Naive thymus-derived CD4-positive, alpha-beta T cell (primary cell): ENCODE results near the gene SIPA1L3. TPM values are rescaled to one million over a fixed set of nuclear protein-coding genes. Genes with fewer than 3 reads are reported as not detected.
A peak's percentile ranks its signal among the peaks of the same experiment; 100 is the strongest.

Experiments used
- ATAC-seq: fragments of 150-1000 bp; cut with Tn5 transposase; 2 replicates; pipeline ENCODE4 v1.10.0; 2021; ENCODE audit warnings: mild to moderate bottlenecking, moderate library complexity
- CTCF ChIA-PET: fragments of 350-600 bp; sonication (Branson Sonifier 250); formaldehyde crosslinking; loops from one replicate; lab custom pipeline; 2021; ENCODE audit warnings: antibody characterized with exemption; lab: Charles Lee
- POLR2A ChIA-PET: fragments of 350-600 bp; sonication (Branson Sonifier 250); formaldehyde crosslinking; loops from one replicate; lab custom pipeline; 2021; ENCODE audit warnings: antibody characterized with exemption, inconsistent platforms; lab: Charles Lee
- DNase-seq, 9 donors: peaks; one replicate each; pipeline versions ENCODE4 v3.0.0 to v3.0.0-alpha.2; 2020 to 2022; ENCODE audit warnings: mixed read lengths in 1 of 9
- H3K27ac ChIP-seq: one replicate; pipeline ENCODE4 v1.7.0; 2013; ENCODE audit warnings: mild to moderate bottlenecking, low read depth, low read length, moderate library complexity
- H3K27me3 ChIP-seq, 2 donors: one replicate each; pipeline ENCODE4 v1.7.0; 2013; ENCODE audit warnings: low read length in 2 of 2, mild to moderate bottlenecking in 2 of 2, moderate library complexity in 2 of 2; ENCODE audit not compliant: control insufficient read depth in 2 of 2, insufficient read depth in 2 of 2
- H3K36me3 ChIP-seq, 3 experiments: 1 replicate in 2 of 3; 2 replicates in 1 of 3; pipeline ENCODE4 v1.7.0; 2013; ENCODE audit warnings: low read length in 3 of 3, mild to moderate bottlenecking in 3 of 3, moderate library complexity in 1 of 3; ENCODE audit not compliant: insufficient read depth in 3 of 3, control insufficient read depth in 2 of 3
- H3K4me1 ChIP-seq, 2 donors: one replicate each; pipeline ENCODE4 v1.7.0; 2013; ENCODE audit warnings: low read length in 2 of 2, mild to moderate bottlenecking in 2 of 2, moderate library complexity in 1 of 2; ENCODE audit not compliant: control insufficient read depth in 2 of 2, insufficient read depth in 2 of 2
- H3K4me3 ChIP-seq: 2 replicates; pipeline ENCODE4 v1.7.0; 2013; ENCODE audit warnings: mild to moderate bottlenecking, low read length
- H3K9me3 ChIP-seq, 3 experiments: 1 replicate in 2 of 3; 2 replicates in 1 of 3; pipeline ENCODE4 v1.7.0; 2013; ENCODE audit warnings: low read length in 3 of 3; ENCODE audit not compliant: control insufficient read depth in 2 of 3
- H3K27ac Mint-ChIP-seq, 9 donors: one replicate each; pipeline ENCODE4 v1.8.0; 2020 to 2022; ENCODE audit warnings: mixed read lengths in 9 of 9, mild to moderate bottlenecking in 8 of 9, moderate library complexity in 5 of 9, inconsistent platforms in 2 of 9
- H3K27me3 Mint-ChIP-seq, 5 donors: one replicate each; pipeline ENCODE4 v1.8.0; 2021 to 2022; ENCODE audit warnings: mixed read lengths in 5 of 5, mild to moderate bottlenecking in 1 of 5
- H3K36me3 Mint-ChIP-seq, 5 donors: one replicate each; pipeline ENCODE4 v1.8.0; 2020 to 2022; ENCODE audit warnings: mixed read lengths in 5 of 5, mild to moderate bottlenecking in 3 of 5, inconsistent platforms in 1 of 5
- H3K4me1 Mint-ChIP-seq, 7 donors: one replicate each; pipeline ENCODE4 v1.8.0; 2020 to 2022; ENCODE audit warnings: mixed read lengths in 7 of 7, mild to moderate bottlenecking in 3 of 7, inconsistent platforms in 1 of 7
- H3K4me3 Mint-ChIP-seq, 10 donors: one replicate each; pipeline ENCODE4 v1.8.0; 2020 to 2022; ENCODE audit warnings: mild to moderate bottlenecking in 10 of 10, mixed read lengths in 10 of 10, moderate library complexity in 6 of 10, inconsistent platforms in 2 of 10
- H3K9me3 Mint-ChIP-seq, 11 donors: one replicate each; pipeline ENCODE4 v1.8.0; 2020 to 2022; ENCODE audit warnings: mixed read lengths in 11 of 11, mild to moderate bottlenecking in 4 of 11, inconsistent platforms in 1 of 11, moderate library complexity in 1 of 11
- intact Hi-C, 2 donors: fragments of 100-400 bp; cut with micrococcal nuclease; formaldehyde crosslinking; loops; one replicate each; pipeline ENCODE4 v1.15.1; 2023
- polyA plus RNA-seq, 2 donors: library from polyadenylated mRNA; unstranded; fragments of 300-500 nt; fragmentation: Illumina TruSeq; gene quantifications; one replicate each; pipeline ENCODE4 v1.2.3, GENCODE V29; 2021
- total RNA-seq, 6 experiments: library from RNA in 5 of 6; stranded (reverse) in 5 of 6; gene quantifications; 1 replicate in 5 of 6; 2 replicates in 1 of 6; pipeline ENCODE4 v1.2.3 and lab custom pipeline; 2021 to 2026

Gene SIPA1L3
- total and polyA plus RNA-seq, 7 experiments from 2014 or later, result 0.91 to 38.7 (median 22.5) TPM

GRCh38 chr19:37988758-37989635 lies 82.0 kb downstream of the SIPA1L3 start:
- Mint-ChIP-seq H3K27me3 (no peaks in the 10 kb centered on the region), H3K4me1 (peaks cover 0 to 32% (median 29%) of the 10 kb centered on the region in 7 donors), H3K36me3 (peaks cover 0 to 10% (median 1%) of the 10 kb centered on the region in 5 donors), H3K4me3 (peak overlapping the region in 1 of 10 donors; percentile 69), H3K27ac (peak overlapping the region in 5 of 9 donors; percentile 39 to 87 (median 79)), H3K9me3 (peaks cover 0 to 2% (median 0%) of the 10 kb centered on the region in 11 donors)
- ChIA-PET CTCF (interaction anchor here (0.7 kb wide), 1 partner anchor 225 kb away, joined by 3 read pairs; no protein-coding TSS in a partner anchor), POLR2A (no interaction called here)
- no peak for ATAC-seq
- no peak overlapping the region for H3K4me3 ChIP-seq
- H3K36me3 ChIP-seq, result no peaks in the 10 kb centered on the region
- no peak overlapping the region for H3K27ac ChIP-seq
- DNase-seq, result no peak
- intact Hi-C loops, result no loop called here
- peaks cover 0 to 4% of the 10 kb centered on the region in 2 donors for H3K4me1 ChIP-seq
- H3K9me3 ChIP-seq, result no peaks in the 10 kb centered on the region
- no peaks in the 10 kb centered on the region for H3K27me3 ChIP-seq

- ChIA-PET POLR2A (no interaction called here), CTCF (interaction anchor here (0.7 kb wide), 1 partner anchor 224 kb away, joined by 3 read pairs; no protein-coding TSS in a partner anchor)
- H3K4me3 ChIP-seq, result no peak overlapping the region
- Mint-ChIP-seq H3K4me1 (peaks cover 2 to 32% (median 25%) of the 10 kb centered on the region in 7 donors), H3K4me3 (no peak overlapping the region), H3K27ac (no peak overlapping the region), H3K9me3 (peaks cover 0 to 2% (median 0%) of the 10 kb centered on the region in 11 donors), H3K27me3 (no peaks in the 10 kb centered on the region), H3K36me3 (peaks cover 0 to 14% (median 8%) of the 10 kb centered on the region in 5 donors)
- intact Hi-C loops, result no loop called here
- no peak overlapping the region for H3K27ac ChIP-seq
- ATAC-seq, result no peak
- peaks cover 0 to 4% of the 10 kb centered on the region in 2 donors for H3K4me1 ChIP-seq
- no peaks in the 10 kb centered on the region for H3K9me3 ChIP-seq
- no peaks in the 10 kb centered on the region for H3K36me3 ChIP-seq
- H3K27me3 ChIP-seq, result no peaks in the 10 kb centered on the region
- no peak for DNase-seq
Observed at GRCh38 chr19:37989855-37990254, 82.8 kb downstream of the SIPA1L3 start.

- Histone ChIP-seq H3K4me3 (no peak overlapping the region), H3K27me3 (no peaks in the 10 kb centered on the region), H3K9me3 (no peaks in the 10 kb centered on the region), H3K4me1 (peaks cover 0 to 4% of the 10 kb centered on the region in 2 donors), H3K36me3 (no peaks in the 10 kb centered on the region), H3K27ac (no peak overlapping the region)
- no peak overlapping the region for H3K27ac Mint-ChIP-seq
- no peak for ATAC-seq
- peaks cover 0 to 19% (median 10%) of the 10 kb centered on the region in 5 donors for H3K36me3 Mint-ChIP-seq
- POLR2A ChIA-PET, result no interaction called here
- peaks cover 7 to 28% (median 20%) of the 10 kb centered on the region in 7 donors for H3K4me1 Mint-ChIP-seq
- no peak for DNase-seq
- no peaks in the 10 kb centered on the region for H3K27me3 Mint-ChIP-seq
- H3K4me3 Mint-ChIP-seq, result no peak overlapping the region
- intact Hi-C loops, result no loop called here
- CTCF ChIA-PET, result no interaction called here
- peaks cover 0 to 2% (median 0%) of the 10 kb centered on the region in 11 donors for H3K9me3 Mint-ChIP-seq
Observed at GRCh38 chr19:37990362-37990761, 83.4 kb downstream of the SIPA1L3 start.

- CTCF ChIA-PET, result no interaction called here
- no peaks in the 10 kb centered on the region for H3K36me3 ChIP-seq
- ATAC-seq, result no peak
- intact Hi-C loops, result no loop called here
- peaks cover 10 to 21% (median 12%) of the 10 kb centered on the region in 7 donors for H3K4me1 Mint-ChIP-seq
- H3K4me1 ChIP-seq, result no peaks in the 10 kb centered on the region
- no peaks in the 10 kb centered on the region for H3K9me3 ChIP-seq
- no peak overlapping the region for H3K4me3 Mint-ChIP-seq
- no peaks in the 10 kb centered on the region for H3K27me3 ChIP-seq
- no peak overlapping the region for H3K27ac Mint-ChIP-seq
- H3K9me3 Mint-ChIP-seq, result peaks cover 0 to 2% (median 0%) of the 10 kb centered on the region in 11 donors
- POLR2A ChIA-PET, result interaction anchor here (0.6 kb wide), 1 partner anchor 411 kb away, joined by 3 read pairs; the partner anchor contains the start of gene FAM98C
- H3K27ac ChIP-seq, result no peak overlapping the region
- no peak for DNase-seq
- H3K27me3 Mint-ChIP-seq, result no peaks in the 10 kb centered on the region
- peaks cover 0 to 21% (median 10%) of the 10 kb centered on the region in 5 donors for H3K36me3 Mint-ChIP-seq
- no peak overlapping the region for H3K4me3 ChIP-seq
Observed at GRCh38 chr19:37991176-37991835, 84.3 kb downstream of the SIPA1L3 start.

- H3K27me3 Mint-ChIP-seq, result no peaks in the 10 kb centered on the region
- Histone ChIP-seq H3K27me3 (no peaks in the 10 kb centered on the region), H3K4me3 (no peak overlapping the region), H3K27ac (no peak overlapping the region), H3K9me3 (no peaks in the 10 kb centered on the region), H3K36me3 (no peaks in the 10 kb centered on the region), H3K4me1 (no peaks in the 10 kb centered on the region)
- CTCF ChIA-PET, result no interaction called here
- peaks cover 0 to 21% (median 10%) of the 10 kb centered on the region in 5 donors for H3K36me3 Mint-ChIP-seq
- no peak for DNase-seq
- peaks cover 0 to 2% (median 0%) of the 10 kb centered on the region in 11 donors for H3K9me3 Mint-ChIP-seq
- no peak overlapping the region for H3K27ac Mint-ChIP-seq
- intact Hi-C loops, result no loop called here
- POLR2A ChIA-PET, result interaction anchor here (0.6 to 0.7 kb wide), 2 partner anchors 53 to 411 kb away, joined by 3 read pairs; partner anchors contain the start of gene FAM98C
- no peak overlapping the region for H3K4me3 Mint-ChIP-seq
- no peak for ATAC-seq
- H3K4me1 Mint-ChIP-seq, result peaks cover 5 to 18% (median 11%) of the 10 kb centered on the region in 7 donors
Observed at GRCh38 chr19:37991841-37992248, 84.8 kb downstream of the SIPA1L3 start.

GRCh38 chr19:37992761-37993160 lies 85.8 kb downstream of the SIPA1L3 start:
- no peak overlapping the region for H3K27ac ChIP-seq
- ChIA-PET POLR2A (interaction anchor here (0.7 kb wide), 1 partner anchor 53 kb away, joined by 3 read pairs; no protein-coding TSS in a partner anchor), CTCF (no interaction called here)

More at GRCh38 chr19:37992761-37993160, 85.8 kb downstream of the SIPA1L3 start:
- H3K9me3 ChIP-seq, result no peaks in the 10 kb centered on the region
- Mint-ChIP-seq H3K27ac (no peak overlapping the region), H3K36me3 (peaks cover 0 to 21% (median 10%) of the 10 kb centered on the region in 5 donors), H3K4me1 (peaks cover 5 to 18% (median 11%) of the 10 kb centered on the region in 7 donors), H3K9me3 (peaks cover 0 to 2% (median 0%) of the 10 kb centered on the region in 11 donors), H3K4me3 (no peak overlapping the region), H3K27me3 (no peaks in the 10 kb centered on the region)
- H3K4me1 ChIP-seq, result no peaks in the 10 kb centered on the region
- intact Hi-C loops, result no loop called here
- no peaks in the 10 kb centered on the region for H3K36me3 ChIP-seq
- no peak for DNase-seq
- no peak for ATAC-seq
- no peaks in the 10 kb centered on the region for H3K27me3 ChIP-seq
- H3K4me3 ChIP-seq, result no peak overlapping the region
